Suprapubic skin (tissue), 4 donors: ENCODE data around the gene HOXB9. TPM values are rescaled to one million over a fixed set of nuclear protein-coding genes. Genes with fewer than 3 reads are reported as not detected.

Experiments used
- DNase-seq, 2 donors: peaks; one replicate each; pipeline ENCODE4 v3.0.0-alpha.2; 2019; ENCODE audit warnings: low spot score in 2 of 2
- H3K27ac ChIP-seq: fragments of 200-600 bp; sonication (generic); one replicate; pipeline ENCODE4 v1.5.1; 2019
- H3K27me3 ChIP-seq: fragments of 200-600 bp; sonication (generic); one replicate; pipeline ENCODE4 v1.5.1; 2019
- H3K36me3 ChIP-seq: fragments of 200-600 bp; sonication (generic); one replicate; pipeline ENCODE4 v1.5.1; 2019
- H3K4me1 ChIP-seq: fragments of 200-600 bp; sonication (generic); one replicate; pipeline ENCODE4 v1.5.1; 2019
- H3K4me3 ChIP-seq: fragments of 200-600 bp; sonication (generic); one replicate; pipeline ENCODE4 v1.5.1; 2019; ENCODE audit warnings: mild to moderate bottlenecking
- H3K9me3 ChIP-seq: fragments of 200-600 bp; sonication (generic); one replicate; pipeline ENCODE4 v1.5.1; 2019
- EP300 ChIP-seq: sonication (generic); formaldehyde crosslinking; IDR thresholded peaks from one replicate; pipeline ENCODE4 v1.6.1; 2017; ENCODE audit warnings: antibody characterized with exemption
- POLR2A ChIP-seq, 2 donors: fragments of 450-650 bp; IDR thresholded peaks; one replicate each; pipeline ENCODE4 v1.6.1; 2017; ENCODE audit warnings: antibody characterized with exemption in 2 of 2, mild to moderate bottlenecking in 2 of 2, moderate library complexity in 2 of 2
- POLR2AphosphoS5 ChIP-seq, 3 donors: sonication (generic); formaldehyde crosslinking; IDR thresholded peaks; one replicate each; pipeline ENCODE4 v1.6.1; 2017; ENCODE audit warnings: antibody characterized with exemption in 3 of 3
- WGBS: methylation state at CpG from one replicate; pipeline ENCODE4 v1.1.5; 2018; 5-methylcytosine and 5-hydroxymethylcytosine counted together
- total RNA-seq, 4 donors: library from RNA; depleted of rRNA; stranded (reverse); fragments of >200 nt; gene quantifications; one replicate each; pipeline ENCODE4 v1.1.0, GENCODE V29; 2016
- TF ChIP-seq, protein P1 (sequence below), 2 donors: fragments of 200-600 bp in 1 of 2; fragments of 450-650 bp in 1 of 2; sonication (generic) in 1 of 2; IDR thresholded peaks; one replicate each; pipeline ENCODE4 v1.5.1; 2016 to 2019; ENCODE audit warnings: antibody characterized with exemption in 2 of 2, mild to moderate bottlenecking in 1 of 2, moderate library complexity in 1 of 2

Gene HOXB9
- total RNA-seq, 4 donors from 2014 or later = 0.23 to 0.42 TPM; not detected in 2

DNA sequence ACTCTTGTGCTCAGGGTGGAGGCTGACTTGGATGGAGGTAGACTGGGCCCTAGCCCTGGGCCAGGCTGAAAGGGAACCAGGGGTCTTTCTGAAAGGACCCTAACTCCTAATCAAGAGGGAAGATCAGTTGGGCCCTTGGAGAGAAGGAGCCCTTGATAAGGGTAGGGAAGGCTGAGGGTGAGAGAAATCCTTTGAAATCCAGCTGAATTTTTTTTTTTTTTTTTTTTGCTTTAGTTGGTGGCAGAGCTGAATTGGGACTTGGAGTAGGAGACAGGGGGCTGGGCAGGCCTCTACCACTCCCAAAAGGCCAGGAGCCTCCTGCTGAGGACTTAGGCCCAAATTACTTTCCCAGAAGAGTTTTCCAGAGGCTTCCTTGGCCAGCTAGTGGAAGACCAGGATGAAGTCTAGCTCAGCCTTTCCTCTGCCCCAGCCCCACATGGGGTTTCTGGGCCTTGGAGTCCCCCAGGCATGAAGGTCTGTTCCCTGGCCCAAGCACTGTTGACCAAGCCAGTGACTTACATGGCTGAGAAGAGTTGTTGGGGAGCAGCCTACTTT is 35.5 kb downstream of the HOXB9 start:
- H3K27me3 ChIP-seq = peaks cover 18% of the 10 kb centered on the region
- H3K36me3 ChIP-seq = peaks cover 3% of the 10 kb centered on the region
- DNase-seq = no peak
- H3K4me3 ChIP-seq = no peak overlapping the region
- H3K9me3 ChIP-seq = no peaks in the 10 kb centered on the region
- no peak for TF ChIP-seq EP300
- TF ChIP-seq, protein P1, sequence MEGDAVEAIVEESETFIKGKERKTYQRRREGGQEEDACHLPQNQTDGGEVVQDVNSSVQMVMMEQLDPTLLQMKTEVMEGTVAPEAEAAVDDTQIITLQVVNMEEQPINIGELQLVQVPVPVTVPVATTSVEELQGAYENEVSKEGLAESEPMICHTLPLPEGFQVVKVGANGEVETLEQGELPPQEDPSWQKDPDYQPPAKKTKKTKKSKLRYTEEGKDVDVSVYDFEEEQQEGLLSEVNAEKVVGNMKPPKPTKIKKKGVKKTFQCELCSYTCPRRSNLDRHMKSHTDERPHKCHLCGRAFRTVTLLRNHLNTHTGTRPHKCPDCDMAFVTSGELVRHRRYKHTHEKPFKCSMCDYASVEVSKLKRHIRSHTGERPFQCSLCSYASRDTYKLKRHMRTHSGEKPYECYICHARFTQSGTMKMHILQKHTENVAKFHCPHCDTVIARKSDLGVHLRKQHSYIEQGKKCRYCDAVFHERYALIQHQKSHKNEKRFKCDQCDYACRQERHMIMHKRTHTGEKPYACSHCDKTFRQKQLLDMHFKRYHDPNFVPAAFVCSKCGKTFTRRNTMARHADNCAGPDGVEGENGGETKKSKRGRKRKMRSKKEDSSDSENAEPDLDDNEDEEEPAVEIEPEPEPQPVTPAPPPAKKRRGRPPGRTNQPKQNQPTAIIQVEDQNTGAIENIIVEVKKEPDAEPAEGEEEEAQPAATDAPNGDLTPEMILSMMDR (IDR thresholded peaks at IDR 0.05) = no peak
- TF ChIP-seq POLR2AphosphoS5 (IDR thresholded peaks at IDR 0.05) = no peak
- TF ChIP-seq POLR2A (IDR thresholded peaks at IDR 0.05) = no peak
- peaks cover 42% of the 10 kb centered on the region for H3K4me1 ChIP-seq
- peak overlapping the region; percentile 19 for H3K27ac ChIP-seq

DNA sequence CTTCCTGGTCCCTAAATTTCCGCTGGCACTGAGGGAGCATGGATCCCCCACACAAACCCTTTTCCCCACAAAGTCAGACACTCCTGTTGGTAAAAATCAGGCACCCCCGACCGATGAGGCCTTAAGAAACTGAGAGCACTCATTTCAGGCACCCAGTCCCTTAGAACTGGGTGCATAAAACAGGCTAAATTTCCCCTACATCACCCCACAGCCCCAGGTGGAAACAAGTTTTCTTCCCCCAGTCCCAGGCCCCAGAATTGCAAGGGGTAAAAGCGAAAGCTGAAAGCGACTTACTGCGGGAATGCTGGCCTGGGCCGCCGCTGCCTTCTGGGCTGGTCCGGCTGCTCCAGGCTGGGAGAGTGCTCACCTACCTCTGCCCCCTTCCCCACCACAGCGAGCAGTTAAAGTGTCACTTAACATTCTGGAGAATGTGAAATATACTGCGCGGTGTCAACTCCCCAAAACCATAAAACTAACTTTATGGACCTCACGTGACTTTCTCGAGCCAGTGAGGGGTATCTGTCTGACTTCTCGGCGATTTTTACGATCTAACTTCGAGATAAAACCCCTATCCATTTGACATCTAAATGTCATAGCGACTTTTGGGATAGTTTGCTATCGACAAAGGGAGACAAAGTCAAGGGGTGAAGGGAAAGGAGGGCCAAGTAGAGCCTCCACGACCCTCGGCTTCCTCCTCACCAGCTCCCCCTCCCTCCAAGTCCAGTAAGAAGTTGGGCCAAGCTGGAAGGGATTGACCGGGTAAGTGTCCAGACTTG is 36.1 kb downstream of the HOXB9 start, which contains the start of gene HOXB3:
Gene HOXB3 (minus strand): TSS at position 411 of the 776 bp plus-strand sequence. CDS start 37,767 bp downstream, outside the sequence.
- no peak for TF ChIP-seq POLR2AphosphoS5 (IDR thresholded peaks at IDR 0.05)
- TF ChIP-seq POLR2A (IDR thresholded peaks at IDR 0.05) = no peak
- TF ChIP-seq EP300 = no peak
- TF ChIP-seq, protein P1 (IDR thresholded peaks at IDR 0.05) = no peak
- peak within 1 kb of the TSS; percentile 6 for H3K4me3 ChIP-seq
- no peaks in the 10 kb centered on the region for H3K9me3 ChIP-seq
- WGBS = 75% methylated on average over 23 of the region's 23 CpGs
- no peaks in the 10 kb centered on the region for H3K36me3 ChIP-seq
- peak within 1 kb of the TSS; percentile 19 for H3K27ac ChIP-seq
- peaks cover 45% of the 10 kb centered on the region for H3K4me1 ChIP-seq
- no peak for DNase-seq
- H3K27me3 ChIP-seq = peaks cover 13% of the 10 kb centered on the region

- peak overlapping the region; percentile 6 for H3K4me3 ChIP-seq
- peaks cover 48% of the 10 kb centered on the region for H3K4me1 ChIP-seq
- DNase-seq = no peak
- H3K9me3 ChIP-seq = no peaks in the 10 kb centered on the region
- peak overlapping the region; percentile 19 for H3K27ac ChIP-seq
- TF ChIP-seq EP300 = no peak
- no peak for TF ChIP-seq POLR2AphosphoS5 (IDR thresholded peaks at IDR 0.05)
- TF ChIP-seq, protein P1 (IDR thresholded peaks at IDR 0.05) = no peak
- no peak for TF ChIP-seq POLR2A (IDR thresholded peaks at IDR 0.05)
- 63% methylated on average over 10 of the region's 10 CpGs for WGBS
- peaks cover 5% of the 10 kb centered on the region for H3K27me3 ChIP-seq
- H3K36me3 ChIP-seq = no peaks in the 10 kb centered on the region
Measured at GRCh38 chr17:48589060-48589830, 36.9 kb downstream of the HOXB9 start.

- Histone ChIP-seq H3K27me3 (peaks cover 5% of the 10 kb centered on the region), H3K27ac (no peak overlapping the region), H3K36me3 (no peaks in the 10 kb centered on the region), H3K9me3 (no peaks in the 10 kb centered on the region), H3K4me1 (peaks cover 52% of the 10 kb centered on the region), H3K4me3 (no peak overlapping the region)
- TF ChIP-seq POLR2A (IDR thresholded peaks at IDR 0.05) (no peak), POLR2AphosphoS5 (IDR thresholded peaks at IDR 0.05) (no peak), EP300 (no peak)
- TF ChIP-seq, protein P1 (IDR thresholded peaks at IDR 0.05) = no peak
- no peak for DNase-seq
- WGBS = 50% methylated on average over 2 of the region's 2 CpGs
Measured at GRCh38 chr17:48588528-48588927, 37.6 kb downstream of the HOXB9 start.

DNA sequence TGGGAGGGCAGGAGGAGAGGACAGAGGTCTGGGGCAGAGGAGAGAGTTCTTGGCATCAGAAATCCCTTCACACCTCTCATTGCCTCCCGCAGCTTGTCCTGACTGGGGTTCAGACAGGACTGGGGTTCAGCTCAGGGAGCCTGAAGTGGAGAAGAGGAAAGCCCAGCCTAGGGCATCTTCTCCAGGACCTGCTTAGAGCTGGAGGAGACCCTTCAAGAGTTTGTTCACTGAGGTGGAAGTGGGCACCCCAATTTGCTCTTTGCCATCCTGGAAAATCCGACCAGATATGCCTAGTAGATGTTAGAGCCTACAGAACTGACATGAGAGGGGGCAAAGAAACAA is 38.1 kb downstream of the HOXB9 start:
- WGBS = 72% methylated on average over 2 of the region's 2 CpGs
- Histone ChIP-seq H3K4me3 (no peak overlapping the region), H3K36me3 (no peaks in the 10 kb centered on the region), H3K27me3 (peaks cover 5% of the 10 kb centered on the region), H3K27ac (peak overlapping the region; percentile 10), H3K4me1 (peaks cover 48% of the 10 kb centered on the region), H3K9me3 (no peaks in the 10 kb centered on the region)
- no peak for DNase-seq
- TF ChIP-seq, protein P1 (IDR thresholded peaks at IDR 0.05) = no peak
- no peak for TF ChIP-seq POLR2A (IDR thresholded peaks at IDR 0.05)
- TF ChIP-seq POLR2AphosphoS5 (IDR thresholded peaks at IDR 0.05) = no peak
- no peak for TF ChIP-seq EP300
